NCI-H226 (cell line): Measurements from ENCODE around the gene FOLH1.
"Not testable (repeated sequence)": the region's sequence is repeated elsewhere in the genome, so short reads cannot be mapped to it uniquely, and the experiment has no call there.

Experiments used
- DNase-seq: peaks from one replicate; pipeline ENCODE4 v3.0.0-alpha.2; 2015

FOLH1 gene

GRCh38 chr11:49208006-49208721 lies at the start of gene FOLH1:
FOLH1 (minus strand) TSS chr11:49208602; CDS start chr11:49208409, 193 bp downstream.
- DNase-seq = no peak

- not testable (repeated sequence) for DNase-seq
Observed at GRCh38 chr11:49255148-49255547, 46.7 kb upstream of the FOLH1 start.

- DNase-seq = not testable (repeated sequence)
Observed at GRCh38 chr11:49251212-49251611, 42.8 kb upstream of the FOLH1 start.

- not testable (repeated sequence) for DNase-seq
Observed at GRCh38 chr11:49250398-49251115, 42.2 kb upstream of the FOLH1 start.

- not testable (repeated sequence) for DNase-seq
Observed at GRCh38 chr11:49249363-49249762, 41.0 kb upstream of the FOLH1 start.

- not testable (repeated sequence) for DNase-seq
Observed at GRCh38 chr11:49233685-49234084, 25.3 kb upstream of the FOLH1 start.

GRCh38 chr11:49233019-49233418 lies 24.6 kb upstream of the FOLH1 start:
- DNase-seq = not testable (repeated sequence)

GRCh38 chr11:49231725-49232124 lies 23.3 kb upstream of the FOLH1 start:
- DNase-seq = not testable (repeated sequence)

GRCh38 chr11:49230534-49230933 lies 22.1 kb upstream of the FOLH1 start:
- DNase-seq = not testable (repeated sequence)

- DNase-seq = not testable (repeated sequence)
Observed at GRCh38 chr11:49230001-49230400, 21.6 kb upstream of the FOLH1 start.

- DNase-seq = not testable (repeated sequence)
Observed at GRCh38 chr11:49229136-49229535, 20.7 kb upstream of the FOLH1 start.

- DNase-seq = not testable (repeated sequence)
Observed at GRCh38 chr11:49225255-49225785, 16.9 kb upstream of the FOLH1 start.

GRCh38 chr11:49221112-49221511 lies 12.7 kb upstream of the FOLH1 start:
- DNase-seq = no peak

- no peak for DNase-seq
Observed at GRCh38 chr11:49213026-49213560, 4.7 kb upstream of the FOLH1 start.

GRCh38 chr11:49206999-49207398 lies 1.4 kb downstream of the FOLH1 start:
- not testable (repeated sequence) for DNase-seq

GRCh38 chr11:49202287-49202976 lies 6.0 kb downstream of the FOLH1 start:
- DNase-seq = no peak

GRCh38 chr11:49196775-49197174 lies 11.6 kb downstream of the FOLH1 start:
- DNase-seq = not testable (repeated sequence)

- DNase-seq = not testable (repeated sequence)
Observed at GRCh38 chr11:49196002-49196401, 12.4 kb downstream of the FOLH1 start.

- not testable (repeated sequence) for DNase-seq
Observed at GRCh38 chr11:49190287-49190686, 18.1 kb downstream of the FOLH1 start.

- not testable (repeated sequence) for DNase-seq
Observed at GRCh38 chr11:49186225-49186624, 22.2 kb downstream of the FOLH1 start.

- DNase-seq = not testable (repeated sequence)
Observed at GRCh38 chr11:49185597-49185996, 22.8 kb downstream of the FOLH1 start.

- not testable (repeated sequence) for DNase-seq
Observed at GRCh38 chr11:49184756-49185155, 23.6 kb downstream of the FOLH1 start.

- not testable (repeated sequence) for DNase-seq
Observed at GRCh38 chr11:49177936-49178335, 30.5 kb downstream of the FOLH1 start.
